ENCODE data around the gene LASP1.
"Not testable (repeated sequence)": the region's sequence is repeated elsewhere in the genome, so short reads cannot be mapped to it uniquely, and the experiment has no call there.

LASP1 gene

GRCh38 chr17:38910325-38910724 is 40.5 kb downstream of the LASP1 start:
- CTCF ChIA-PET = interaction anchor here (1.0 to 1.7 kb wide), 3 partner anchors 14 to 72 kb away, joined by 3 to 5 read pairs (median 4); partner anchors contain the start of gene LASP1NB
- TF ChIP-seq CTCF (IDR thresholded peaks at IDR 0.05; ENCODE audit: insufficient read depth, low read length, missing control alignments) = no peak
- POLR2A ChIA-PET = no interaction called here
- no peak overlapping the region for H3K4me3 ChIP-seq (ENCODE audit: low read depth, low read length)
- DNase-seq (ENCODE audit: low read depth, low spot score) = no peak

GRCh38 chr17:38911081-38911730 is 41.3 kb downstream of the LASP1 start:
- POLR2A ChIA-PET = no interaction called here
- CTCF ChIA-PET = interaction anchor here (1.4 to 1.7 kb wide), 2 partner anchors 15 to 71 kb away, joined by 4 to 5 read pairs; partner anchors contain the start of gene LASP1NB
- no peak overlapping the region for H3K4me3 ChIP-seq (ENCODE audit: low read depth, low read length)
- TF ChIP-seq CTCF (IDR thresholded peaks at IDR 0.05; ENCODE audit: insufficient read depth, low read length, missing control alignments) = no peak
- no peak for DNase-seq (ENCODE audit: low read depth, low spot score)

GRCh38 chr17:38911731-38912081 is 41.8 kb downstream of the LASP1 start:
- DNase-seq (ENCODE audit: low read depth, low spot score); POLR2A ChIA-PET; H3K4me3 ChIP-seq (ENCODE audit: low read depth, low read length): not testable (repeated sequence)
- CTCF ChIA-PET = interaction anchor here (1.7 kb wide), 1 partner anchor 71 kb away, joined by 5 read pairs; no protein-coding TSS in a partner anchor

- ChIA-PET POLR2A (no interaction called here), CTCF (interaction anchor here (1.0 to 1.2 kb wide), 2 partner anchors 12 to 71 kb away, joined by 3 to 4 read pairs; no protein-coding TSS in a partner anchor)
- no peak for TF ChIP-seq CTCF (IDR thresholded peaks at IDR 0.05; ENCODE audit: insufficient read depth, low read length, missing control alignments)
- no peak for DNase-seq (ENCODE audit: low read depth, low spot score)
- no peak overlapping the region for H3K4me3 ChIP-seq (ENCODE audit: low read depth, low read length)
Measured at GRCh38 chr17:38912221-38912813, 42.5 kb downstream of the LASP1 start.

GRCh38 chr17:38914741-38915638 is 45.1 kb downstream of the LASP1 start:
- ChIA-PET POLR2A (no interaction called here), CTCF (interaction anchor here (0.7 to 2.1 kb wide), 4 partner anchors 7 to 249 kb away, joined by 3 to 6 read pairs (median 4); partner anchors contain the start of gene LASP1NB)
- DNase-seq (ENCODE audit: low read depth, low spot score) = no peak
- no peak for TF ChIP-seq CTCF (IDR thresholded peaks at IDR 0.05; ENCODE audit: insufficient read depth, low read length, missing control alignments)
- no peak overlapping the region for H3K4me3 ChIP-seq (ENCODE audit: low read depth, low read length)

GRCh38 chr17:38915639-38915995 is 45.8 kb downstream of the LASP1 start:
- TF ChIP-seq CTCF (IDR thresholded peaks at IDR 0.05; ENCODE audit: insufficient read depth, low read length, missing control alignments) = no peak
- no peak for DNase-seq (ENCODE audit: low read depth, low spot score)
- ChIA-PET POLR2A (no interaction called here), CTCF (interaction anchor here (0.7 to 2.1 kb wide), 4 partner anchors 9 to 249 kb away, joined by 3 to 6 read pairs (median 4); partner anchors contain the start of gene LASP1NB)
- H3K4me3 ChIP-seq (ENCODE audit: low read depth, low read length) = no peak overlapping the region
